ENCODE results near the gene BATF. TPM values are rescaled to one million over a fixed set of nuclear protein-coding genes. Genes with fewer than 3 reads are reported as not detected.

BATF gene
- total RNA-seq, 3 donors from 2014 or later = 1.7 to 3.0 (median 2.3) TPM

GRCh38 chr14:75542588-75543091 is 20.4 kb downstream of the BATF start:
- Histone ChIP-seq H3K4me3 (no peak overlapping the region), H3K4me1 (ENCODE audit: low read depth) (no peaks in the 10 kb centered on the region), H3K36me3 (ENCODE audit: low read depth) (no peaks in the 10 kb centered on the region), H3K9me3 (no peaks in the 10 kb centered on the region)
- intact Hi-C loops (cut with DNase I, micrococcal nuclease) = no loop called here
- peak; percentile 84 for ATAC-seq
- DNase-seq = peak; percentile 54 to 83 (median 55)
- no peak for TF ChIP-seq CTCF (IDR thresholded peaks at IDR 0.05)

- H3K4me3 ChIP-seq = no peak overlapping the region
- intact Hi-C loops (cut with DNase I, micrococcal nuclease) = no loop called here
Observed at GRCh38 chr14:75543253-75543652, 21.0 kb downstream of the BATF start.

GRCh38 chr14:75543786-75544185 is 21.5 kb downstream of the BATF start:
- no peaks in the 10 kb centered on the region for H3K36me3 ChIP-seq (ENCODE audit: low read depth)
- TF ChIP-seq CTCF (IDR thresholded peaks at IDR 0.05) = no peak
- H3K4me1 ChIP-seq (ENCODE audit: low read depth) = peaks cover 4% of the 10 kb centered on the region
- ATAC-seq (no peak), DNase-seq (no peak)
- no peaks in the 10 kb centered on the region for H3K9me3 ChIP-seq
- intact Hi-C loops (cut with DNase I, micrococcal nuclease) = no loop called here
- no peak overlapping the region for H3K4me3 ChIP-seq

More at GRCh38 chr14:75543253-75543652, 21.0 kb downstream of the BATF start:
- Histone ChIP-seq H3K36me3 (ENCODE audit: low read depth) (no peaks in the 10 kb centered on the region), H3K4me1 (ENCODE audit: low read depth) (peaks cover under 1% of the 10 kb centered on the region), H3K9me3 (no peaks in the 10 kb centered on the region)
- ATAC-seq (peak; percentile 11), DNase-seq (no peak)
- no peak for TF ChIP-seq CTCF (IDR thresholded peaks at IDR 0.05)

- no peak for DNase-seq
- Histone ChIP-seq H3K4me1 (ENCODE audit: low read depth) (peaks cover 4% of the 10 kb centered on the region), H3K4me3 (no peak overlapping the region), H3K9me3 (no peaks in the 10 kb centered on the region), H3K36me3 (ENCODE audit: low read depth) (no peaks in the 10 kb centered on the region)
- no peak for TF ChIP-seq CTCF (IDR thresholded peaks at IDR 0.05)
- intact Hi-C loops (cut with DNase I, micrococcal nuclease) = no loop called here
- ATAC-seq = no peak
Observed at GRCh38 chr14:75545907-75546306, 23.6 kb downstream of the BATF start.

- no peak overlapping the region for H3K4me3 ChIP-seq
- no peaks in the 10 kb centered on the region for H3K36me3 ChIP-seq (ENCODE audit: low read depth)
- peaks cover 4% of the 10 kb centered on the region for H3K4me1 ChIP-seq (ENCODE audit: low read depth)
- DNase-seq = no peak
- intact Hi-C loops (cut with DNase I, micrococcal nuclease) = no loop called here
- H3K9me3 ChIP-seq = no peaks in the 10 kb centered on the region
- no peak for ATAC-seq
- TF ChIP-seq CTCF (IDR thresholded peaks at IDR 0.05) = no peak
Observed at GRCh38 chr14:75547552-75548250, 25.4 kb downstream of the BATF start.
